Measurements from ENCODE around the gene NKAIN2. TPM values are rescaled to one million over a fixed set of nuclear protein-coding genes. Genes with fewer than 3 reads are reported as not detected.

NKAIN2 gene
- total RNA-seq, 4 donors from 2014 or later, result 0.11 to 1.0 (median 0.94) TPM; not detected in 1

DNA sequence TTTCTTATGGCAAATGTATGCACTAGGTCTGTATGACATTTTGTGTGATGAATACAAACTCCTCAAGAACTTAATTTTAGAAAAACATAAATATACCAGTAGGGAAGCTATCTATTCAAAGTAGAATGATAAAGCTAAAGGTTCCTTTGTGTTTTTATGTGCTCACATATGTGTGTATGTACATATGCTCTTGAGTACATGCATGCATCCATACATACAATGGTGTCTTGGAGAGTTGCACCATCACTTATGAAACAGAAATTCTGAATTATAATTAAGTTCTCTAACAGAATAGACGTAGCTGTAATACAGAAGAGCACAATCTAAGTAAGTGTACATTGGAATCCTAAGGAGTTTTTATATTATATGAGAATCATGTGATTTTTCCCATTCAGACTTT is 2.3 kb downstream of the NKAIN2 start:
- TF ChIP-seq POLR2A (IDR thresholded peaks at IDR 0.05), result no peak
- TF ChIP-seq, protein P1, sequence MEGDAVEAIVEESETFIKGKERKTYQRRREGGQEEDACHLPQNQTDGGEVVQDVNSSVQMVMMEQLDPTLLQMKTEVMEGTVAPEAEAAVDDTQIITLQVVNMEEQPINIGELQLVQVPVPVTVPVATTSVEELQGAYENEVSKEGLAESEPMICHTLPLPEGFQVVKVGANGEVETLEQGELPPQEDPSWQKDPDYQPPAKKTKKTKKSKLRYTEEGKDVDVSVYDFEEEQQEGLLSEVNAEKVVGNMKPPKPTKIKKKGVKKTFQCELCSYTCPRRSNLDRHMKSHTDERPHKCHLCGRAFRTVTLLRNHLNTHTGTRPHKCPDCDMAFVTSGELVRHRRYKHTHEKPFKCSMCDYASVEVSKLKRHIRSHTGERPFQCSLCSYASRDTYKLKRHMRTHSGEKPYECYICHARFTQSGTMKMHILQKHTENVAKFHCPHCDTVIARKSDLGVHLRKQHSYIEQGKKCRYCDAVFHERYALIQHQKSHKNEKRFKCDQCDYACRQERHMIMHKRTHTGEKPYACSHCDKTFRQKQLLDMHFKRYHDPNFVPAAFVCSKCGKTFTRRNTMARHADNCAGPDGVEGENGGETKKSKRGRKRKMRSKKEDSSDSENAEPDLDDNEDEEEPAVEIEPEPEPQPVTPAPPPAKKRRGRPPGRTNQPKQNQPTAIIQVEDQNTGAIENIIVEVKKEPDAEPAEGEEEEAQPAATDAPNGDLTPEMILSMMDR (IDR thresholded peaks at IDR 0.05), result no peak
- Histone ChIP-seq H3K4me3 (replicated peaks in 1 of 3) (no peak overlapping the region), H3K27me3 (no peaks in the 10 kb centered on the region), H3K27ac (no peak overlapping the region), H3K9me3 (no peaks in the 10 kb centered on the region), H3K4me1 (no peaks in the 10 kb centered on the region), H3K36me3 (no peaks in the 10 kb centered on the region)
- DNase-seq, result no peak
- intact Hi-C loops (cut with DNase I), result no loop called here
- 83 to 84% methylated on average over 1 of the region's 1 CpG for WGBS, 2 donors

DNA sequence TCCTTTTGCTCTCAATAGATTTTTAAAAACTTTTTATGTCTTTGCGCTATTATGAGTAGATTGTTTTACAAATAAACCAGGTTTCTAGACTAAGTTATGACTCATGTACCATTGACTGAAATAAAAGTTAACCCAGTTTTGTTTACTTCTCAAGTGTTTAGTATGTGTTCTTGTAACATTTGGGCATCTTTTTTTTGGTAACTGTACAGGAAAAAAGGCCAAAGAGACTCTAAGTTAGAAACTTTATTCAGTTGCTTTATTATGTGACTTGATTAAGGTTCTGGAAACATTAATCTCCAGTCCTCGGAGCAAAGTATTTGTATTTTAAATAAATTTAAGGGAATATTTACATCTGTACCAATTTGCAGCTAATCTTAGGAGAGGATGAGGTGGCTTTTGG is 2.9 kb downstream of the NKAIN2 start:
- no peak for DNase-seq
- 94 to 98% methylated on average over 2 of the region's 2 CpGs for WGBS, 2 donors
- TF ChIP-seq, protein P1 (IDR thresholded peaks at IDR 0.05), result no peak
- no peak for TF ChIP-seq POLR2A (IDR thresholded peaks at IDR 0.05)
- Histone ChIP-seq H3K9me3 (no peaks in the 10 kb centered on the region), H3K27ac (no peak overlapping the region), H3K27me3 (no peaks in the 10 kb centered on the region), H3K36me3 (no peaks in the 10 kb centered on the region), H3K4me1 (no peaks in the 10 kb centered on the region), H3K4me3 (replicated peaks in 1 of 3) (no peak overlapping the region)
- intact Hi-C loops (cut with DNase I), result no loop called here

DNA sequence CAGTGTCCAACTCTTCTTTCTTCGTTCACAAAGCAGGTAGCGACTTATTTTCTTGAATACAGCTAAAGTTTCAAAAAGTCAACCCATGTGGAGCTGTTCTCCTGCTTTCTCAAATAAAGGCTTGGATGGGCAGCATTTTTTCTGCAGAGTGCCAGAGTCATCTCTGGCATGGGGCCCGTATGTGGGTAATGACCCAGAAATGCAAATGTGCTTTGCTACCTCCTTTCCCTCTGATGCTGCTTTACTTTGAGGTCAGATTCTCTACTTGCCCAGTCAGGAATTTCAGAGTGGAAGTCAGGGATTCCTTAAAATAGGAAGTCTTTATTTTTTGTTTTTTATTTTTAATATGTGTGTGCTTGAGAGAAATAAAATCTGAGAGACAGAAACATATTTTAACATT is 4.9 kb downstream of the NKAIN2 start:
- Histone ChIP-seq H3K4me3 (replicated peaks in 1 of 3) (no peak overlapping the region), H3K36me3 (no peaks in the 10 kb centered on the region), H3K27ac (no peak overlapping the region), H3K4me1 (no peaks in the 10 kb centered on the region), H3K9me3 (no peaks in the 10 kb centered on the region), H3K27me3 (no peaks in the 10 kb centered on the region)
- DNase-seq, result peak; percentile 73 to 75
- TF ChIP-seq, protein P1 (IDR thresholded peaks at IDR 0.05), result no peak
- no peak for TF ChIP-seq POLR2A (IDR thresholded peaks at IDR 0.05)
- WGBS, 2 donors, result 52 to 61% methylated on average over 3 of the region's 3 CpGs
- intact Hi-C loops (cut with DNase I), result no loop called here

DNA sequence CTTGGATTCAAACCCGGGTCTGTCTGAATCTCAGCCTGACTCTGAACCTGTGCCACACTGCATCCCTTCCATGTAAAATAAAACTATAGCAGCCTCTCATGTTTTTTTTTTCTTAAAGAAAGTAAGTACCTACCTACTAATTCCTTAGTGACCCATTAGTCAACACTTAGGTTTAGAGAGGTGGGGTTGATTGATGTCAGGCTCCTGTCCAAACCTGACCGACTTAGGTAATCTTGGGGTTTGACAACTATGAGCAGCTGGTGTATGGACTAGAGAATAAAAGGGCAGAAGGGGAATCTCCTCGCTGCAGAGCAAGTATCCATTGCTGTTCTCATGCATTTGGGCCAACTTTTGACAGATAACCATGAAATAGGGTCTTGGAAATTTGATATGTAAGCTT is 6.5 kb downstream of the NKAIN2 start:
- H3K4me1 ChIP-seq, result no peaks in the 10 kb centered on the region
- TF ChIP-seq, protein P1 (IDR thresholded peaks at IDR 0.05), result no peak
- no peak for TF ChIP-seq POLR2A (IDR thresholded peaks at IDR 0.05)
- intact Hi-C loops (cut with DNase I), result no loop called here
- H3K9me3 ChIP-seq, result no peaks in the 10 kb centered on the region
- 86 to 95% methylated on average over 3 of the region's 3 CpGs for WGBS, 2 donors
- H3K36me3 ChIP-seq, result no peaks in the 10 kb centered on the region
- H3K27ac ChIP-seq, result no peak overlapping the region
- H3K27me3 ChIP-seq, result no peaks in the 10 kb centered on the region
- no peak overlapping the region for H3K4me3 ChIP-seq (replicated peaks in 1 of 3)
- no peak for DNase-seq

DNA sequence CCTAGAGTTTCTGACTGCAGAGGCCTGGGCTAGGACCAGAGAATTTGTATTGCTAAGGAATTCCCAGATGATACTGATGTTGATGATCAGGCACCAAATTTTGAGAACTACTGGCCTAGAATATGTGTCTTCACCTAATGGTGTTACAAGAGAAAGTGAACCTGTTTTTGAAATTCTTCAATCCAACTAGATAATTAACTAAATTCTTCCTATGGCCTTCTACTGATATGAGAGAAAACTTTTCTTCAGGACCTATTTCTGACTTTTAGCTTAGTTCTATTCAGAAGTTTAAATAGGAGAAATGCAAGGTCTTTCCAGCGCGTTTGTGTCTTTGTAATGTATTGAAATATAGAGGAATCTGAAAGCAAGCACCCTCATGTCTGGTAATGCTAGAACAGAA is 7.3 kb downstream of the NKAIN2 start:
- Histone ChIP-seq H3K4me3 (replicated peaks in 1 of 3) (no peak overlapping the region), H3K27me3 (no peaks in the 10 kb centered on the region), H3K27ac (no peak overlapping the region), H3K36me3 (no peaks in the 10 kb centered on the region), H3K9me3 (no peaks in the 10 kb centered on the region), H3K4me1 (no peaks in the 10 kb centered on the region)
- intact Hi-C loops (cut with DNase I), result no loop called here
- 91 to 94% methylated on average over 2 of the region's 2 CpGs for WGBS, 2 donors
- TF ChIP-seq, protein P1 (IDR thresholded peaks at IDR 0.05), result no peak
- no peak for TF ChIP-seq POLR2A (IDR thresholded peaks at IDR 0.05)
- DNase-seq, result no peak

Measured in thyroid gland (tissue), 4 donors.